Mucosa of stomach (tissue), 1 donor: ENCODE data around the gene PRCD.
A peak's percentile ranks its signal among the peaks of the same experiment; 100 is the strongest.

ENCODE experiments used
- H3K27me3 ChIP-seq: one replicate; pipeline ENCODE4 v1.7.0; 2013; ENCODE audit warnings: mild to moderate bottlenecking, low read length; ENCODE audit not compliant: control insufficient read depth, insufficient read depth
- H3K36me3 ChIP-seq: one replicate; pipeline ENCODE4 v1.7.0; 2013; ENCODE audit warnings: low read length; ENCODE audit not compliant: control insufficient read depth, insufficient read depth
- H3K4me1 ChIP-seq: one replicate; pipeline ENCODE4 v1.7.0; 2013; ENCODE audit warnings: mild to moderate bottlenecking, low read length; ENCODE audit not compliant: control insufficient read depth, insufficient read depth
- H3K4me3 ChIP-seq: one replicate; pipeline ENCODE4 v1.7.0; 2013; ENCODE audit warnings: low read length
- H3K9ac ChIP-seq: one replicate; pipeline ENCODE4 v1.7.0; 2013; ENCODE audit warnings: mild to moderate bottlenecking, low read length, moderate library complexity
- H3K9me3 ChIP-seq: one replicate; pipeline ENCODE4 v1.7.0; 2013; ENCODE audit warnings: mild to moderate bottlenecking, low read length, moderate library complexity; ENCODE audit not compliant: control insufficient read depth
- donor health status: Pancreatic carcinoma.

PRCD gene

DNA sequence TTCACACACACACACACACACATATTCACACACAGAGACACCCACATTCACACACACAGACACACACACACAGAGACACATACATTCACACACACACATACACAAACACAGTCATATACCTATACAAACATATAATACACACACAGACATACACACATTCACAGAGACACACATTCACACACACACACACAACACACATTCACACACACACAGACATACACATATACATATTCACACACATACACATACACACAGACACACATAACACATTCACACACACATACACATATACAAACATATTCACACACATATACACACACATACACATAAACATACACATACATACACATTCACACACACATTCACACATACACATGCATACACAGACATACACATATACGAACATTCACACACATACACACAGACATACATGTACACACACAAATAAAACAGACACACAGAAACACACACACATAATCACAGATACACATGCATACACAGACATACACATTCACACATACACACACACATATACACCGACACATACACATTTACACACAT is 7.9 kb downstream of the PRCD start:
- no peak overlapping the region for H3K9ac ChIP-seq
- H3K4me3 ChIP-seq: no peak overlapping the region
- H3K9me3 ChIP-seq: no peaks in the 10 kb centered on the region
- no peaks in the 10 kb centered on the region for H3K36me3 ChIP-seq
- H3K4me1 ChIP-seq: peaks cover 56% of the 10 kb centered on the region
- no peaks in the 10 kb centered on the region for H3K27me3 ChIP-seq

DNA sequence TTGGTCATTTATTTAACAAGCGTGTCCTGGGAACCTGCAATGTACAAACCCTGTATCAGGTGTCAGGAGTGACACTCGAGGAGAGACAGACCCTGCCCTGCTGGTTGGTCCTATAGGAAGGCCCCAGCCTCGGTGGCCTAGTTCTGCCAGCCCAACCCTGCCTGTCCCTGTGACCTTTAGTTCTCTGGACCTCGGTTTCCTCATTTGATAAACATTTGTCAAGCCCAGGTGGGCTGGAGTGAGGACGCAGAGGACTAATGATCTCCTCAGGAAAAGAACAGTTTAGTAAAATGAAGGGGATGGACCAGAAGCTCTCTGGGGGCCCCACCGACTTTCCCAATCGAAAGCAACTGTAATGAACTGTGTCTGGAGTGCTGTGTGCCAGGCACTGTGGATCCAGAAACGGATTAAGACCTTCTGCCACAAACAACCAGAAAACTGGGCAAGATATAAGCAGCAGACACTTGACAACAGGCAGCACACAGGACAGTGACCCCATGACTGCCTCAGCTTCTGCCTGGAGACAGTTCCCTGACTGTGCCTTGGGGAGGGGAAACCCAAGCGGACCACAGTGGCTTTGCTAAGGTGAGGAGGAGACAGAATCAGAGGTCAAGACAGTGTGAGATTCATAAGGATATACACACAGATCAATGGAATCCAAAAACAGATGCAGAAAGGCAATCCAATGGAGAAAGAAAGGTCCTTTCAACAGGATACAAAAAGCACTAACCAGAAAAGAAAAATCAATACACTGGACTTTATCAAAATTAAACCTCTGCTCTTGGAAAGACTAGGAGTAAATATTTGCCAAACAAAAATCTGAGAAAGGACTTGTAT is 8.8 kb downstream of the PRCD start:
- no peaks in the 10 kb centered on the region for H3K36me3 ChIP-seq
- peak overlapping the region; percentile 22 for H3K9ac ChIP-seq
- no peak overlapping the region for H3K4me3 ChIP-seq
- no peaks in the 10 kb centered on the region for H3K27me3 ChIP-seq
- H3K9me3 ChIP-seq: no peaks in the 10 kb centered on the region
- peaks cover 56% of the 10 kb centered on the region for H3K4me1 ChIP-seq

DNA sequence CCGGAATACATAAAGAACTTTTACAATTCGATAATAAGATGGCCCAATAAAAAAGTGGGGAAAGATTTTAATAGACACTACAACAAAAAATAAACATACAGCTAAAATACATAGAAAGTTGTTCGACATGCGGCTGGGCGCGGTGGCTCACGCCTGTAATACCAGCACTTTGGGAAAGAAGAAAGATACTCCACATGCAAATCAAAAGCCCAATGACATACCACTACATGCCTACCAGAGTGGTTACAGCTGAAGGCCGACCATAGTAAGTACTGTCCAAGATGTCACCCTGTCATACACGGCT is 9.3 kb downstream of the PRCD start:
- H3K9ac ChIP-seq: no peak overlapping the region
- H3K4me1 ChIP-seq: peaks cover 56% of the 10 kb centered on the region
- H3K4me3 ChIP-seq: no peak overlapping the region
- no peaks in the 10 kb centered on the region for H3K36me3 ChIP-seq
- H3K27me3 ChIP-seq: no peaks in the 10 kb centered on the region
- no peaks in the 10 kb centered on the region for H3K9me3 ChIP-seq

DNA sequence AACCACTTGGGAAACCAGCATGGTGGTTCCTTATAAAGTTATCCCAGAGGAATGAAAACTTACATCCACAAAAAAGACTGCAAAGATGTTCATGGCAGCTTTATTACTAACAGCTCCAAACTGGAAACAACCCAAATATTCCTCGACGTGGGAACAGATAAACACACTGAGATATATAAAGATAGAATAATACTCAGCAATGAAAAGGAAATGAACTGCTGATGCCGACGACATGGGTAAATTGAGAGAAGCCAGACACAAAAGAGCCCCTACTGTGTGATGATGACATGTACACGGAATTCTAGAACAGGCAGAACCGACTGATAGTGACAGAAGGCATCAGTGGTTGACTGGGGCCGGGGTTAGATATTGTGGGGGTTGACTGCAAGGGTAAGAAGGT is 9.7 kb downstream of the PRCD start:
- H3K9me3 ChIP-seq: no peaks in the 10 kb centered on the region
- H3K27me3 ChIP-seq: no peaks in the 10 kb centered on the region
- H3K4me1 ChIP-seq: peaks cover 54% of the 10 kb centered on the region
- no peaks in the 10 kb centered on the region for H3K36me3 ChIP-seq
- no peak overlapping the region for H3K4me3 ChIP-seq
- H3K9ac ChIP-seq: no peak overlapping the region

DNA sequence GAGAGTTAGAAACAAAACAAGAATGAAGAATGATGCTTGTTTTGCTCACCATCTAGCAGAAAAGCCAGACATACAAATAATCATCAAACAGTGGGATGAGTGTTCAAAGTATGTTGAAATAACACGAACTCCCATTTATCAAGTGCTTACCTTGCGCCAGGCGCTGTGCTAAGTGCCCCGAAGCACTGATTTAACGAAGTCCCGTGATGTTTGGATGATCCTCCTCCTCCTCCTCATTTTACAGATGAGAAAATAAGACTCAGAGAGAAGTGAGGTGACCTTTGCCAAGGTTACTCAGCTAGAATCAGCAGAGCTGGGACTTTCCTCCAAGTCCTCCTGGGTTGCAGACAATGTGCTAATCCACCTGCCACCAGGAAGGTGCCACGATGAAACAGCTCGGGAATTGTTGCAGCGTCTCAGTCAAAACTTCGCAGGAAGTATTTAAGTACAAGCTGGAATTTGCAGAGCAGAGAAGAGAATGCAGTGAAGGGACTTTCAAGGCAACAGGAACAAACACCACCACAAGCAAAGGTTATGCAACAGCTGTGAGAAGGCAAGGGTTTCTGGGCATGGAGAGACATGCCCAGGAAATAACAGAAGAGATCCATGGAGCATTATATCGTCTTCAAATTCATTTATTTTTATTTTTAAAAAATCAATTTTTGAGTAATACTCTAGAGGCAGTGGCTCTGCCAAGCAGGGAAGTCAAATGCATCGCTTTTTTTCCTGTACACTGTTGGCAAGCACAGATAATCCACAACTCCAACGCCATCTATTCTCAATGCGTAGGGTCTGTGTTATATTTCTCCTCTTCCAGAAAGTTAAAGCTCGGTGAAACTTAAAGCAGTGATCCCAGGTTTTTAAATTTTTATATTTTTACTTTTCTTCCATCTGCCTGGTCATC is 11.1 kb downstream of the PRCD start:
- no peaks in the 10 kb centered on the region for H3K9me3 ChIP-seq
- H3K36me3 ChIP-seq: no peaks in the 10 kb centered on the region
- H3K4me1 ChIP-seq: peaks cover 44% of the 10 kb centered on the region
- no peak overlapping the region for H3K4me3 ChIP-seq
- H3K27me3 ChIP-seq: no peaks in the 10 kb centered on the region
- H3K9ac ChIP-seq: no peak overlapping the region

DNA sequence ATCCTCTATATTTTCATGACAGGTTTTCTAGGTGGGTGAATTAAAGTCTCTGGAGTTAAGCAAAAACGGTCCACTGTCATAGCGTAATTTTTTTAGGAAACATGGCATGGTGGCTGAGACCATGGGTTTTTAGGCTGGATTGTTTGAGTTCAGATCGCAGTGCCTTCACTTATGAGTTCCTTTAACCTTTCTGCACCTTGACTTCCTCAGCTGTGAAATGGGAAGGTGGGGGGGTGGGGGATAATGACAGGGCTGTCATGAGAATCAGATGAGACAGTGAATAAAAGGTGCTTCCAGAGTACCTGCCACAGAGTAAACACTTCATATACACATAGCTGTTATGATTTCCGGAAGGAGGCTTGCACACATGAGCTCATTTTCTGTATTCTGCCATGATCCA is 11.8 kb downstream of the PRCD start:
- H3K4me3 ChIP-seq: no peak overlapping the region
- H3K27me3 ChIP-seq: no peaks in the 10 kb centered on the region
- no peak overlapping the region for H3K9ac ChIP-seq
- peaks cover 41% of the 10 kb centered on the region for H3K4me1 ChIP-seq
- no peaks in the 10 kb centered on the region for H3K36me3 ChIP-seq
- no peaks in the 10 kb centered on the region for H3K9me3 ChIP-seq

DNA sequence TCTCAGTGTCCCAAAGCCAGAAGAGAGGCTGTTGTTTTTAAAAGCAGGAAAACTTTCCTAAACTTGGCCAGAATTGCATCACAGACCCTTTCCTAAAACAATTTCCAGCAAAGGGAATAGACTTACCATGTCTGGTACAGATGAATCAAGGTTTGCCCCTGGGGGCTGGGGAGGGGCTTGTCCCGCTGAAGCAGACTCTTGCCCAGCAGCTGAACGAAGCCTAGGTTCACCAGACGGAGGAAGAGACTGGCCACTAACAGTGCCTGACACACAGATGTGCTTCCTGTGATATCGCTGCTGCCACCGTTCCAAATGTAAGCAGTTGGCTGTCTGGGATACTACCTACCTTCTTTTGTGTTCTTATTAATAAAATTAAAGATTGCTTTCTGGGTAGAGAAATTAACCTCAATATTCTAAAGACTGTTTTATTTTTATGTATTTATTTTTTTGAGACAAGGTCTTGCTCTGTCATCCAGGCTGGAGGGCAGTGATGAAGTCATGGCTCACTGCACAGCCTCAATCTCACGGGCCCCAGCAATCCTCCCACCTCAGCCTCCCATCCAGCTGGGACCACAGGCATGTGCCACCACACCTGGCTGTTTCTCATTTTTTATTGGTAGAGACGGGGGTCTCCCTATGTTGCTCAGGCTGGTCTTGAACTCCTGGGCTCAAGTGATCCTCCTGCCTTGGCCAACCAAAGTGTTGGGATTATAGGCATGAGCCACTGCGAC is 13.5 kb downstream of the PRCD start:
- Histone ChIP-seq H3K9me3 (no peaks in the 10 kb centered on the region), H3K4me3 (no peak overlapping the region), H3K36me3 (no peaks in the 10 kb centered on the region), H3K4me1 (peaks cover 26% of the 10 kb centered on the region), H3K9ac (no peak overlapping the region), H3K27me3 (no peaks in the 10 kb centered on the region)

DNA sequence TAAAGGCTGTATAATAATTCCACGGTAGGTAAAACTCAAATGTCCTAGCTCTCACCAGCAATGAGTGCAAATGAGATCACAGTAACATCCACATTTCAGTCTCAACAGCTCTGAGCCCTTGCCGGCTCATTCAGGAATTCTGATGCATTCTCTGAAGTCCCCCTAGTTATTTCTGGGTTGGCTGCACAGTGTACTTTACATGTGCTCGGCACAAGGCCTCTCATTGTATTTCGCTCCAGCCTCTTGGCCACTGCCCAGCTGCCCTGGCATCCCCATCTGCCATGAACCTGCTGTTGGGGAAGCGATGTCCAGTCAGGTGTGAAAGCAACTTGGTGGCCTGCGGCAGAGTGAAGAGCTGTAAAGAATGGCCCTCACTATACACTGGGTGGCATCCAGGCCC is 14.3 kb downstream of the PRCD start:
- Histone ChIP-seq H3K9me3 (no peaks in the 10 kb centered on the region), H3K4me3 (no peak overlapping the region), H3K9ac (no peak overlapping the region), H3K4me1 (peaks cover 21% of the 10 kb centered on the region), H3K27me3 (no peaks in the 10 kb centered on the region), H3K36me3 (no peaks in the 10 kb centered on the region)

DNA sequence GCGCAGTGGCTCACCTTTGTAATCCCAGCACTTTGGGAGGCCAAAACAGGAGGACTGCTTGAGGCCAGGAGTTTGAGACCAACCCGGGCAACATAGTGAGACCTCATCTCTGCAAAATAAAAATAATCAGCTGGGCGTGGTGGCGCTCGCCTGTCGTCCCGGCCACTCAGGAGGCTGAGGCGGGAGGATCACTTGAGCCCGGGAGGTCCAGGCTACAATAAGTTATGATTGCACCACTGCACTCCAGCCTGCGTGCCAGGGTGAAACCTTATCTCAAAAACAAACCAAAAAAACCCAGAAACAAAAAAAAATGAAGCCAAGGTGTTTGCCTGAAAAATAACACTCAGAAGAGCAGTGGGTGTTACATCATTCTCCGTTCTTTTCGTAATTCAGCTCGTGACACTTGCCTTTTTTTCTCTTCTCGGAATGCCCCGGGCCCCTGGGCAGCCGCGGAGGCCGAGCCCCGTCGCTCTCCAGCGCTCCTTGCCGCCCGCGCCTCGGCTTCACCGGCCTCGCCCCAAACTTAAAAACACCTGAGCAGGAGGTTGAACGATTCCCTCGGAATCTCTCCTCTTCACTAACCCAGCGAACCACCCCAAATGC is 17.0 kb downstream of the PRCD start:
- no peaks in the 10 kb centered on the region for H3K9me3 ChIP-seq
- no peaks in the 10 kb centered on the region for H3K27me3 ChIP-seq
- H3K4me1 ChIP-seq: peaks cover 23% of the 10 kb centered on the region
- peak overlapping the region; percentile 92 for H3K4me3 ChIP-seq
- no peaks in the 10 kb centered on the region for H3K36me3 ChIP-seq
- H3K9ac ChIP-seq: peak overlapping the region; percentile 88

DNA sequence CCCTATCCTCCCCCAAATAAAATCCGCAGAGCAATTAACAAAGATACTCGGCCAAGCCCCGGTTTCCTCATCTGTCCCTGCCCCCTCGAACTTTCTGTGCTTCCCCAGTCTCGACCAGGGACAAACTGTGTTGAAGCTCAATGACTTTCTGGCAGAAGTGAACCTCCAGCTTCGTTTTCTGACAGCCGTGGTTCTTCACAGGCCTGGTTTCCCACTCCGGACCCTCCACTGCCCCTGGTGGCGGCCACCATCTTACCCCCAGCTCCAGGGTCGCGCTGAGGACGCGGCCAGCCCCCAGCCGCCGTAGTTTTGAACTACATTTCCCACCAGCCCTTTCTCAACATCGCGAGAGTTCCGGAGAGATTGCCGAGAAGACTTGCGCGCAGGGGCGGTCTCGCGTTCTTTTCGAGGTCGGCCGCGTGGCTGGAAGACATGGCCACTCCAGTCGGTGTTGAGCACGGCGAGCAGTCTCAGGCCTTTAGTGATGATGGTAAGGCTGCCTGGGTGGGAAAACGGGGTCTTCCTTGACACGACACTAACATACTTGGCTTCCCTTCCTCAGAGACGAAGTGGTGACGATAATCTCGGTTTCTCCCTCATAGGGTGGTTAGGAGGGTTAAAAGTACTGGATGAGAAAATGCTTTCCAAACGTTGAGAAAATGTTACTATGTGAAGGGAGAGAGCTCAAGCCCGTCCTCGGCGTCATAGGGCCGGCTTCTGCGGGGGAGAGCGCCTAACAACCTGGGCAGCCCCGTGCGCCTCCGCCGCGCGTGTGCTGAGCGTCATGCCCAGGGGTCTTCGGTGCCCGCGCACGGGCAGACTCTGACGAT is 17.7 kb downstream of the PRCD start:
- H3K27me3 ChIP-seq: no peaks in the 10 kb centered on the region
- H3K4me3 ChIP-seq: peak overlapping the region; percentile 92
- H3K9me3 ChIP-seq: no peaks in the 10 kb centered on the region
- H3K9ac ChIP-seq: peak overlapping the region; percentile 88
- peaks cover 26% of the 10 kb centered on the region for H3K4me1 ChIP-seq
- H3K36me3 ChIP-seq: no peaks in the 10 kb centered on the region
